Tibial artery (tissue), 4 donors: ENCODE data around the gene KIF26B.

Source experiments
- DNase-seq, 2 donors: peaks; one replicate each; pipeline ENCODE4 v3.0.0-alpha.2; 2019
- H3K27ac ChIP-seq, 2 donors: fragments of 200-600 bp; sonication (generic) in 1 of 2; 1 replicate in 1 of 2; 2 replicates in 1 of 2; pipeline ENCODE4 v1.5.1; 2018 to 2019; ENCODE audit warnings: mild to moderate bottlenecking in 1 of 2
- H3K27me3 ChIP-seq, 2 donors: fragments of 200-600 bp; sonication (generic) in 1 of 2; one replicate each; pipeline versions ENCODE4 v1.5.1 to v1.6.0; 2016 to 2019
- H3K36me3 ChIP-seq, 3 donors: fragments of 200-600 bp; sonication (generic) in 2 of 3; one replicate each; pipeline ENCODE4 v1.5.1; 2016 to 2019; ENCODE audit warnings: mild to moderate bottlenecking in 2 of 3
- H3K4me1 ChIP-seq, 4 donors: fragments of 200-600 bp; sonication (generic) in 2 of 4; 1 replicate in 3 of 4; 2 replicates in 1 of 4; pipeline ENCODE4 v1.5.1; 2016 to 2019
- H3K4me3 ChIP-seq, 2 donors: fragments of 200-600 bp; sonication (generic) in 1 of 2; 1 replicate in 1 of 2; 2 replicates in 1 of 2; pipeline ENCODE4 v1.5.1; 2018 to 2019; ENCODE audit warnings: mild to moderate bottlenecking in 2 of 2
- H3K9me3 ChIP-seq, 3 donors: fragments of 200-600 bp; sonication (generic) in 1 of 3; one replicate each; pipeline ENCODE4 v1.5.1; 2016 to 2019
- CTCF ChIP-seq, 2 experiments: fragments of 200-600 bp in 1 of 2; fragments of 450-650 bp in 1 of 2; IDR thresholded peaks; one replicate each; pipeline ENCODE4 v1.5.1; 2017 to 2019; ENCODE audit warnings: antibody characterized with exemption in 2 of 2, mild to moderate bottlenecking in 1 of 2, moderate library complexity in 1 of 2
- intact Hi-C: fragments of 100-400 bp; cut with DNase I; formaldehyde crosslinking; loops from one replicate; pipeline ENCODE4 v1.15.0; 2023; ENCODE audit warnings: low total_unique reads

Gene KIF26B

GRCh38 chr1:245753807-245754206, 599.0 kb downstream of the KIF26B start:
- DNase-seq: no peak
- Histone ChIP-seq H3K27ac (no peak overlapping the region), H3K4me3 (no peak overlapping the region), H3K9me3 (peaks cover 0 to 47% (median 8%) of the 10 kb centered on the region in 3 donors), H3K27me3 (no peaks in the 10 kb centered on the region), H3K36me3 (peaks cover 0 to 8% (median 0%) of the 10 kb centered on the region in 3 donors), H3K4me1 (no peaks in the 10 kb centered on the region)
- intact Hi-C loops: no loop called here
- TF ChIP-seq CTCF (IDR thresholded peaks at IDR 0.05): no peak

- Histone ChIP-seq H3K27ac (no peak overlapping the region), H3K4me1 (no peaks in the 10 kb centered on the region), H3K9me3 (peaks cover 0 to 41% (median 4%) of the 10 kb centered on the region in 3 donors), H3K36me3 (peaks cover 0 to 3% (median 0%) of the 10 kb centered on the region in 3 donors), H3K27me3 (no peaks in the 10 kb centered on the region), H3K4me3 (no peak overlapping the region)
- intact Hi-C loops: no loop called here
- no peak for DNase-seq
- TF ChIP-seq CTCF (IDR thresholded peaks at IDR 0.05): no peak
These were observed 599.7 kb downstream of the KIF26B start for GRCh38 chr1:245754463-245754961.
